ENCODE measurements around the gene GOSR2.
"Not testable (repeated sequence)": the region's sequence is repeated elsewhere in the genome, so short reads cannot be mapped to it uniquely, and the experiment has no call there.

Gene GOSR2

GRCh38 chr17:46894476-46895151 lies 28.3 kb upstream of the GOSR2 start:
- DNase-seq, result no peak

- DNase-seq, result no peak
Observed at GRCh38 chr17:46895171-46895570, 27.8 kb upstream of the GOSR2 start.

- no peak for DNase-seq
Observed at GRCh38 chr17:46896991-46897390, 26.0 kb upstream of the GOSR2 start.

- no peak for DNase-seq
Observed at GRCh38 chr17:46898364-46898763, 24.6 kb upstream of the GOSR2 start.

- no peak for DNase-seq
Observed at GRCh38 chr17:46898860-46899259, 24.1 kb upstream of the GOSR2 start.

GRCh38 chr17:46901291-46901690 lies 21.7 kb upstream of the GOSR2 start:
- no peak for DNase-seq

- no peak for DNase-seq
Observed at GRCh38 chr17:46903762-46904672, 18.9 kb upstream of the GOSR2 start.

- DNase-seq, result no peak
Observed at GRCh38 chr17:46908068-46908737, 14.8 kb upstream of the GOSR2 start.

- DNase-seq, result no peak
Observed at GRCh38 chr17:46910179-46910927, 12.6 kb upstream of the GOSR2 start.

GRCh38 chr17:46911311-46911710 lies 11.6 kb upstream of the GOSR2 start:
- DNase-seq, result no peak

- DNase-seq, result no peak
Observed at GRCh38 chr17:46915596-46915995, 7.4 kb upstream of the GOSR2 start.

GRCh38 chr17:46916211-46916610 lies 6.7 kb upstream of the GOSR2 start:
- DNase-seq, result no peak

- no peak for DNase-seq
Observed at GRCh38 chr17:46916623-46917022, 6.3 kb upstream of the GOSR2 start.

- no peak for DNase-seq
Observed at GRCh38 chr17:46917041-46917440, 5.9 kb upstream of the GOSR2 start.

- DNase-seq, result no peak
Observed at GRCh38 chr17:46917516-46917915, 5.4 kb upstream of the GOSR2 start.

GRCh38 chr17:46921962-46922361 lies 998 bp upstream of the GOSR2 start:
- DNase-seq, result not testable (repeated sequence)

- no peak for DNase-seq
Observed at GRCh38 chr17:46922487-46922803, 515 bp upstream of the GOSR2 start.

GRCh38 chr17:46925185-46925868 lies 2.4 kb downstream of the GOSR2 start:
- no peak for DNase-seq

- DNase-seq, result no peak
Observed at GRCh38 chr17:46928467-46929261, 5.7 kb downstream of the GOSR2 start.

GRCh38 chr17:46929413-46929812 lies 6.5 kb downstream of the GOSR2 start:
- no peak for DNase-seq

GRCh38 chr17:46930051-46930450 lies 7.1 kb downstream of the GOSR2 start:
- DNase-seq, result no peak

GRCh38 chr17:46931596-46931995 lies 8.6 kb downstream of the GOSR2 start:
- DNase-seq, result no peak

Measured in NCI-H187 treated with DMSO at 0.1 percent for 48 hours (cell line).